Measurements from ENCODE around the gene DSCAML1.

DNA sequence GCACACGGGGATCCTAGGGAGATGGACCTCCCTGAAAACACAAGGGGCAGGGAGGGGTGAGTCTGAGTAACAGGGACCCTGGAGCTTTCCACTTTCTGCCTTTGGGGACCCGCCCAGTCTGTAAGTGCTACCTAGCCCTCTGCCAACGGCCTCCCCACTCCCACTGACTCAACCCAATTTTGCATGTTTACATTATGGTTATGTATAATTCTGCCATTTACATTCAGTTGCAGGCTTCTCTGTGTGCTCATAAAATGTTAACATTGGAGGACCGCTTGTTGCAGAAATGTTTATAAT, 105.8 kb downstream of the DSCAML1 start:
- no peak for TF ChIP-seq POLR2AphosphoS5 (IDR thresholded peaks at IDR 0.05; ENCODE audit: low read depth, low read length)
- TF ChIP-seq EP300 (IDR thresholded peaks at IDR 0.05; ENCODE audit: borderline replicate concordance in 1 of 2, low read depth in 2 of 2, low read length in 2 of 2): no peak
- no peak for TF ChIP-seq POLR2A (IDR thresholded peaks at IDR 0.05; ENCODE audit: control extremely low read depth in 1 of 2, low read depth in 2 of 2, low read length in 2 of 2)

Data from H1 (cell line).